Gastroesophageal sphincter (tissue), 3 donors: ENCODE data around the gene IRAK2.

Experiments used
- EP300 ChIP-seq: sonication (generic); formaldehyde crosslinking; IDR thresholded peaks from one replicate; pipeline ENCODE4 v1.6.1; 2017; ENCODE audit warnings: antibody characterized with exemption, mild to moderate bottlenecking
- POLR2AphosphoS5 ChIP-seq: sonication (generic); formaldehyde crosslinking; IDR thresholded peaks from one replicate; pipeline ENCODE4 v1.6.1; 2017; ENCODE audit warnings: antibody characterized with exemption
- TF ChIP-seq, protein P1 (sequence below), 4 experiments: fragments of 200-600 bp in 2 of 4; fragments of 450-650 bp in 2 of 4; sonication (generic) in 1 of 4; IDR thresholded peaks; one replicate each; pipeline ENCODE4 v1.5.1; 2017 to 2019; ENCODE audit warnings: antibody characterized with exemption in 4 of 4, mild to moderate bottlenecking in 2 of 4, moderate library complexity in 2 of 4

- TF ChIP-seq, protein P1, sequence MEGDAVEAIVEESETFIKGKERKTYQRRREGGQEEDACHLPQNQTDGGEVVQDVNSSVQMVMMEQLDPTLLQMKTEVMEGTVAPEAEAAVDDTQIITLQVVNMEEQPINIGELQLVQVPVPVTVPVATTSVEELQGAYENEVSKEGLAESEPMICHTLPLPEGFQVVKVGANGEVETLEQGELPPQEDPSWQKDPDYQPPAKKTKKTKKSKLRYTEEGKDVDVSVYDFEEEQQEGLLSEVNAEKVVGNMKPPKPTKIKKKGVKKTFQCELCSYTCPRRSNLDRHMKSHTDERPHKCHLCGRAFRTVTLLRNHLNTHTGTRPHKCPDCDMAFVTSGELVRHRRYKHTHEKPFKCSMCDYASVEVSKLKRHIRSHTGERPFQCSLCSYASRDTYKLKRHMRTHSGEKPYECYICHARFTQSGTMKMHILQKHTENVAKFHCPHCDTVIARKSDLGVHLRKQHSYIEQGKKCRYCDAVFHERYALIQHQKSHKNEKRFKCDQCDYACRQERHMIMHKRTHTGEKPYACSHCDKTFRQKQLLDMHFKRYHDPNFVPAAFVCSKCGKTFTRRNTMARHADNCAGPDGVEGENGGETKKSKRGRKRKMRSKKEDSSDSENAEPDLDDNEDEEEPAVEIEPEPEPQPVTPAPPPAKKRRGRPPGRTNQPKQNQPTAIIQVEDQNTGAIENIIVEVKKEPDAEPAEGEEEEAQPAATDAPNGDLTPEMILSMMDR (IDR thresholded peaks at IDR 0.05) = no peak
- no peak for TF ChIP-seq EP300
- no peak for TF ChIP-seq POLR2AphosphoS5
Measured at GRCh38 chr3:10140996-10141546, 23.6 kb upstream of the IRAK2 start.
